DMS 273 (cell line): ENCODE measurements around the gene KCNJ4.
"Not testable (repeated sequence)": the region's sequence is repeated elsewhere in the genome, so short reads cannot be mapped to it uniquely, and the experiment has no call there.

Source experiments
- DNase-seq: peaks from one replicate; lab custom pipeline; 2025; ENCODE audit not compliant: unreplicated experiment; lab: John Stamatoyannopoulos, UW

KCNJ4 gene

GRCh38 chr22:38471237-38471636 lies 16.2 kb upstream of the KCNJ4 start:
- no peak for DNase-seq

- not testable (repeated sequence) for DNase-seq
Measured at GRCh38 chr22:38470179-38470578, 15.2 kb upstream of the KCNJ4 start.

GRCh38 chr22:38469306-38469781 lies 14.3 kb upstream of the KCNJ4 start:
- DNase-seq = no peak

GRCh38 chr22:38468443-38469305 lies 13.7 kb upstream of the KCNJ4 start:
- no peak for DNase-seq

- peak; percentile 69 for DNase-seq
Measured at GRCh38 chr22:38467904-38468442, 13.0 kb upstream of the KCNJ4 start, which contains the start of gene KDELR3. KDELR3 (plus strand) TSS chr22:38468096; CDS start chr22:38468234, 138 bp downstream.

- DNase-seq = no peak
Measured at GRCh38 chr22:38467438-38467903, 12.5 kb upstream of the KCNJ4 start.

- peak; percentile 89 for DNase-seq
Measured at GRCh38 chr22:38465673-38466490, 10.9 kb upstream of the KCNJ4 start.

GRCh38 chr22:38464992-38465672 lies 10.1 kb upstream of the KCNJ4 start:
- no peak for DNase-seq

- DNase-seq = no peak
Measured at GRCh38 chr22:38462960-38463784, 8.2 kb upstream of the KCNJ4 start.

- DNase-seq = peak; percentile 95
Measured at GRCh38 chr22:38461414-38462081, 6.5 kb upstream of the KCNJ4 start.

- DNase-seq = no peak
Measured at GRCh38 chr22:38461057-38461413, 6.0 kb upstream of the KCNJ4 start.

GRCh38 chr22:38460426-38460840 lies 5.4 kb upstream of the KCNJ4 start:
- DNase-seq = no peak

GRCh38 chr22:38456841-38457699 lies 2.1 kb upstream of the KCNJ4 start:
- no peak for DNase-seq

- no peak for DNase-seq
Measured at GRCh38 chr22:38456272-38456835, 1.4 kb upstream of the KCNJ4 start.

GRCh38 chr22:38455530-38456271 lies 702 bp upstream of the KCNJ4 start:
- peak; percentile 83 for DNase-seq

GRCh38 chr22:38454353-38455075 lies 485 bp downstream of the KCNJ4 start:
- DNase-seq = peak; percentile 64

- DNase-seq = peak; percentile 54
Measured at GRCh38 chr22:38453996-38454352, 1.0 kb downstream of the KCNJ4 start.
